Testis (tissue), 2 donors: Measurements from ENCODE around the gene HIC2.

ENCODE experiments used
- POLR2A ChIP-seq: fragments of 450-650 bp; IDR thresholded peaks from one replicate; pipeline ENCODE4 v1.6.1; 2017; ENCODE audit warnings: antibody characterized with exemption, mild to moderate bottlenecking, moderate library complexity
- TF ChIP-seq, protein P1 (sequence below), 3 experiments: fragments of 450-650 bp in 2 of 3; fragments of 200-600 bp in 1 of 3; sonication (generic) in 1 of 3; IDR thresholded peaks; one replicate each; pipeline ENCODE4 v1.5.1; 2016 to 2019; ENCODE audit warnings: antibody characterized with exemption in 3 of 3, mild to moderate bottlenecking in 2 of 3, moderate library complexity in 1 of 3

DNA sequence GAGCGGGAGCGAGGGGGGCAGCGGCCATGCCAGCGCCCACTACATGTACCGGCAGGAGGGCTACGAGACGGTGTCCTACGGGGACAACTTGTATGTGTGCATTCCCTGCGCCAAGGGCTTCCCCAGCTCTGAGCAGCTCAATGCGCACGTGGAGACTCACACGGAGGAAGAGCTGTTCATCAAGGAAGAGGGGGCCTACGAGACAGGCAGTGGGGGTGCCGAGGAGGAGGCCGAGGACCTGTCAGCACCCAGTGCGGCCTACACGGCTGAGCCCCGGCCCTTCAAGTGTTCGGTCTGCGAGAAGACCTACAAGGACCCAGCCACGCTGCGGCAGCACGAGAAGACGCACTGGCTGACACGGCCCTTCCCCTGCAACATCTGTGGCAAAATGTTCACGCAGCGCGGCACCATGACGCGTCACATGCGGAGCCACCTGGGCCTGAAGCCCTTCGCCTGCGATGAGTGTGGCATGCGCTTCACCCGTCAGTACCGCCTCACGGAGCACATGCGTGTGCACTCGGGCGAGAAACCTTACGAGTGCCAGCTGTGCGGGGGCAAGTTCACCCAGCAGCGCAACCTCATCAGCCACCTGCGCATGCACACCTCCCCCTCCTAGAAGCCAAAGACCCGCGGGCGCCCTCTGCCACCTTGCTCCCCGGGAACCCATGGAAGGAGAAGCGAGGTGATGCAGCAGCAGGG is 29.1 kb downstream of the HIC2 start:
- TF ChIP-seq, protein P1, sequence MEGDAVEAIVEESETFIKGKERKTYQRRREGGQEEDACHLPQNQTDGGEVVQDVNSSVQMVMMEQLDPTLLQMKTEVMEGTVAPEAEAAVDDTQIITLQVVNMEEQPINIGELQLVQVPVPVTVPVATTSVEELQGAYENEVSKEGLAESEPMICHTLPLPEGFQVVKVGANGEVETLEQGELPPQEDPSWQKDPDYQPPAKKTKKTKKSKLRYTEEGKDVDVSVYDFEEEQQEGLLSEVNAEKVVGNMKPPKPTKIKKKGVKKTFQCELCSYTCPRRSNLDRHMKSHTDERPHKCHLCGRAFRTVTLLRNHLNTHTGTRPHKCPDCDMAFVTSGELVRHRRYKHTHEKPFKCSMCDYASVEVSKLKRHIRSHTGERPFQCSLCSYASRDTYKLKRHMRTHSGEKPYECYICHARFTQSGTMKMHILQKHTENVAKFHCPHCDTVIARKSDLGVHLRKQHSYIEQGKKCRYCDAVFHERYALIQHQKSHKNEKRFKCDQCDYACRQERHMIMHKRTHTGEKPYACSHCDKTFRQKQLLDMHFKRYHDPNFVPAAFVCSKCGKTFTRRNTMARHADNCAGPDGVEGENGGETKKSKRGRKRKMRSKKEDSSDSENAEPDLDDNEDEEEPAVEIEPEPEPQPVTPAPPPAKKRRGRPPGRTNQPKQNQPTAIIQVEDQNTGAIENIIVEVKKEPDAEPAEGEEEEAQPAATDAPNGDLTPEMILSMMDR (IDR thresholded peaks at IDR 0.05) = no peak
- no peak for TF ChIP-seq POLR2A
